GM21390 (cell line): Measurements from ENCODE around the gene CKAP5.

ENCODE experiments used
- ATAC-seq: cut with Tn5 transposase; IDR thresholded peaks from one replicate; pipeline ENCODE4 v1.9.1; 2021; ENCODE audit not compliant: unreplicated experiment

Gene CKAP5

DNA sequence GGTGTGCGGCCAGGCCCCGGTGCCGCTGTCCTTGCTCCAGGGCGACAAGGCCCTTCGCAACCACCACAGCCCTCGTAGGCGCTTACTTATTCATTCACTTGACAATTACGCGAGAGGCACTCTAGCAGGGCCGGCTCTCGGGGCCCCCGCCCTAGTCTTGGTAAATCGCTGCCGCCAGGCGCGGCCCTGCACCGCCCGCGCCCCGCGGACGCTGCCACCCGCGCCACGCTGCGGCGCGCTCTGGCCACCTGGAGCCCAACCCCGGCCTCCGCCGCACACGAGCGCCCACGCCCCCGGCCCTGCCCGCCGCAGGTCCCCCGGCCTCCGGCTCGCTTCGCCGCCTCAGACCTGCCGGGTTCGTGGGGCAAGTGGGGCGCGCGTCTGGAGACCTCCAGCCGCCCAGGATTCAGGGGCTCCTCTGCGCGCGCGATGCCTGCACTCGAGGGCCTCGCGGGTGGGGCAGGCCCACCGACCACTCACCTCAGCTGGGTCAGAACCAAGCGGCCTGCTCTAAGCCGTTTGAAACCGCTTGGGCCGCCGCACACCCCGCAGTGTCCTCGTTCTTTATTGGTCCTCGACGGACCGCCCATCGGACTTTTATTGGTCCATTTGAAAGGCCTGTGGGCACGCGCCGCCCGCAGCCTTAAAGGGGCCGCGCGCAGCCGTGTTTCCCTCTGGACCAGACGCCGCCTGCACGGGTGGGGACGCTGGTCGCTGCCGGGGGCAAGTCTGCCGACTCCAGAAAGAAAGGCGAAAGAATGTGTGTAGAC is at the start of gene CKAP5:
TSS of gene CKAP5 (minus strand) at position 541 of the 770 bp plus-strand sequence. CDS start 25,049 bp downstream, outside the sequence.
- peak; percentile 91 for ATAC-seq

GRCh38 chr11:46895821-46896220 is 49.7 kb upstream of the CKAP5 start:
- no peak for ATAC-seq

- ATAC-seq: no peak
These were observed 48.9 kb upstream of the CKAP5 start for GRCh38 chr11:46894961-46895360.

DNA sequence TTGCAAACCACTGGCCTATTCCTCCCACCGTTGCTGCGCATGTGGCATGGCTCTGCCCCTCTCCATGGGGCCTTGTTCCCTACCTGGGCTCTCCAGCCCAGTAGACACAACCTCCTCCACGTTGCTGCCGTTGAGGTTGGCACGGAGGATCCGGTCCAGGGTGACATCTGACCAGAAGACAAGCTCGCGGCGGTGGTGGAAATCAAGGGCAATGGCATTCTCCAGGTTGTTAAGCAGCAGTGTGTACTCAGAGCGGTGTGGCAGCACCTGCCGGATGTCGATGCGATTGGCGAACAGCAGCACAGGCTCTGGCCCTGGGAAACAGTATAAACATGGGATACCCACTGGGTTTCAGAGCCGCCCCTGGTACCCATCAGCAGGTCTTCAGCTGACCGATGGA is 48.4 kb upstream of the CKAP5 start:
- ATAC-seq: no peak

- ATAC-seq: no peak
These were observed 46.8 kb upstream of the CKAP5 start for GRCh38 chr11:46892838-46893237.

- no peak for ATAC-seq
These were observed 46.0 kb upstream of the CKAP5 start for GRCh38 chr11:46892109-46892508.

DNA sequence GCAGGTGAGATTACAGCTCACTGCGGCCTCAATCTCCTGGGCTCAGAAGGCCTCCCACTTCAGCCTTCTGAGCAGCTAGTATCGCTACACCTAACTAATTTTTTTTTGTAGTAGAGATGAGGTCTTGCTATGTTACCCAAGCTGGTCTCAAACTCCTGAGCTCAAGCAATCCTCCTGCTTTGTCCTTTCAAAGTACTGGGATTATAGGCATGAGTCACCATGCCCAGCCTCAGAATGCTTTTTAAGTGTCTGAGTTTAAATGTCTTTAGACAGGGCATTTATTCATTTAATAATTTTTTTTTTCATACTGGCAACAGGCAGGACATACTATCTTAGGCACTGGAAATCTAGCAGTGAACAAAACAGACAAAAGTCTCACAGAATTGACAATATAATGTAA is 44.6 kb upstream of the CKAP5 start:
- no peak for ATAC-seq

GRCh38 chr11:46889689-46890475 is 43.8 kb upstream of the CKAP5 start:
- ATAC-seq: no peak

DNA sequence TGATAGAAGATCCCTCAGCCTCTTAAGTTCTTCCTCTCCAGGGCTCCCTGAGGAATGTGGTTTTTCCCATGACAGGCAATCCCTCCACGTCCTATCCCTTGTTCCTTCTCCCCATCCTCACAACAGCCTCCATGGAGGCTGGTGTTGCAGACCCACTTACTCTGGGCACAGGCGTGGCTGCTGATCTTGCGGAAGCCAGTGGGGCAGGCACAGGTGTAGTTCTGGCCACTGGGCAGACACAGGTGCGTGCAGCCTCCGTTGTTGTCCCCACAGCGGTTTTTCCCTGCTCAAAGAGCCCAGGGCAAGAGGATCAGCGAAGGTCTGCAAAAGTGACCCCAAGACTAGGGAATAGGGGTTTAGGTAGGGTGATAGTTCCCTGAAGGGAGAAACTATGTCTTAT is 43.2 kb upstream of the CKAP5 start:
- ATAC-seq: no peak

DNA sequence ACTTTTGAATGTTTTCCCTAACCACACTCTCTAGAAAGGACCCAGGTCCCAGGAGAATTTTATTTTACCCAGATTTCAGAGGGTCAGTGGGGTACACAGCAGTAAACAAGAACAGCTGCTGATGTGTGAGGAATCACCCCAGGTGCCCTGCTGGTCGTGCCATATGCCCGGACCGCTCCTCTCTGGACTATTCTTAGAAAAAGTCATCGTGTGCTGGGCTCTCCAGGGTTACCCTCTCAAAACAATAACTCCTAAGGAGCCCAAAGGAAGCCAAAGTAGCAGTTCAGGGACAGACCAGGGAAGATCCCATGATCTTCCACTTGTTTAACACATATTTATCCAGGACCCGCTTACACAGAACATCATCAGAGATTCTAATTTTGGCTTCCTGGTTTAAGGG is 42.6 kb upstream of the CKAP5 start:
- no peak for ATAC-seq

GRCh38 chr11:46886211-46886610 is 40.1 kb upstream of the CKAP5 start:
- ATAC-seq: no peak

GRCh38 chr11:46879056-46879585 is 33.0 kb upstream of the CKAP5 start:
- no peak for ATAC-seq

- ATAC-seq: no peak
These were observed 31.5 kb upstream of the CKAP5 start for GRCh38 chr11:46877580-46877979.

- ATAC-seq: no peak
These were observed 30.4 kb upstream of the CKAP5 start for GRCh38 chr11:46876471-46876870.

GRCh38 chr11:46874586-46874985 is 28.5 kb upstream of the CKAP5 start:
- no peak for ATAC-seq

- no peak for ATAC-seq
These were observed 22.8 kb upstream of the CKAP5 start for GRCh38 chr11:46868912-46869311.

DNA sequence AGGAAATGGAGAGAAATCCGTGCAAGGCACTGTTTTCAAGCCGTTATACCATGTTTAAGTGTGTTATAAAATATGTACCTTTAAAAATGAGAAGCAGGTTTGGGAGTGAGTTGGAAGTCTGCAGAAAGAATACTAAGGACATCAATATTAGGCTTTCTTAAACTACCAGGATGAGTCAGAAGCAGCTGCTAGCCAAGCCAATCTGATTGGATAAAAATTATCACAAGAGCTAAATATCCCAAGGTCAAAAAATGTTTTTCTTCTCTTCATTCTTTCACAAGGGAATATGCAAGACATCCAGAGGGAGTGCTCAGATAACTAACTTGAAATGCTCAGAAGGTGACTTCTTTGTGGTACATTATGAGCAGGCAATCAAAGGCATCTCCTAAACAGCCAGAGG is 19.3 kb upstream of the CKAP5 start:
- ATAC-seq: no peak

DNA sequence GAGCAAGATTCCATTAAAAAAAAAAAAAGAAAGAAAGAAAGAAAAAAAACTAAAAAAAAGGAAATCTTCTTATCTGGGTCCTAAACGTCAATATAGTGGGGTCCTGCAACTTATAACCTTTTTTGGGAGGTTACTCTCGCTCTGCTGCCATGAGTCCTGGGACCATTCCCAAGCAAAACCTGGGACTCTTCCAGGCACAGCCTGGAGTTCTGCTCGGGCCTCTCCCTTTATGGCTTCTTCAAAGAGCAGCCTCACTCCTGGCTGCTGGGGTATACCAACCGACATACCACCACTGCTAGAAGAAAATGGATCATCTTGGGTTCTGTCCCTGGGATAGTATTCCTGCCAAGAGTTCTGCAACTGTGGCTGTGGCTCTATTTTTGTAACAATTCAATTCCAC is 14.1 kb upstream of the CKAP5 start:
- ATAC-seq: no peak

GRCh38 chr11:46858920-46859546 is 13.0 kb upstream of the CKAP5 start:
- ATAC-seq: no peak

GRCh38 chr11:46857666-46858065 is 11.6 kb upstream of the CKAP5 start:
- no peak for ATAC-seq

- no peak for ATAC-seq
These were observed 10.7 kb upstream of the CKAP5 start for GRCh38 chr11:46856605-46857343.
